NCI-H2081 (cell line): ENCODE measurements around the gene TNNC1.

ENCODE experiments used
- DNase-seq, 2 experiments: peaks; one replicate each; lab custom pipeline; 2025; lab: John Stamatoyannopoulos, UW

TNNC1 gene

GRCh38 chr3:52429779-52430415 lies 23.9 kb downstream of the TNNC1 start:
- no peak for DNase-seq

DNA sequence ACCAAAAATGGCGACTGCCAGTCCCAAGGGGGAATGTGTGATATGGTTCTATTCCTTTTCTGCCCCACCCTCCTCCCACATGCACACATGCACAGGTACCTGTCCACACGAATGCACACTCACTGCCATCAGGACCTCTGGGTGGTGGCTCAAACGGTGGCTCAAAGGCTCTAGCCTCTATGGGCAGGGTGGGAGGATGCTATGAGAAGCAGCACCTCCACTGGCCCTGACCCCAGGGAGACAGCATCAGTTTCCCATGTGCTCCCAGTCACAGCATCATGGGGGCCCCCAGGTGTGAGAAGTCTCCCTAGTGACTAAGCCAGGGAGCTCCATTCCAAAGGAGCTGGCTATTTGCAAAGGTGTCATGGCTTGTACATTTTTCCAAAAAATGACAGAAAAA lies 24.8 kb downstream of the TNNC1 start:
- DNase-seq: no peak

GRCh38 chr3:52428151-52429005 lies 25.5 kb downstream of the TNNC1 start:
- peak; percentile 34 to 36 for DNase-seq

- DNase-seq: no peak
These were observed 30.7 kb downstream of the TNNC1 start for GRCh38 chr3:52423173-52423572.

DNA sequence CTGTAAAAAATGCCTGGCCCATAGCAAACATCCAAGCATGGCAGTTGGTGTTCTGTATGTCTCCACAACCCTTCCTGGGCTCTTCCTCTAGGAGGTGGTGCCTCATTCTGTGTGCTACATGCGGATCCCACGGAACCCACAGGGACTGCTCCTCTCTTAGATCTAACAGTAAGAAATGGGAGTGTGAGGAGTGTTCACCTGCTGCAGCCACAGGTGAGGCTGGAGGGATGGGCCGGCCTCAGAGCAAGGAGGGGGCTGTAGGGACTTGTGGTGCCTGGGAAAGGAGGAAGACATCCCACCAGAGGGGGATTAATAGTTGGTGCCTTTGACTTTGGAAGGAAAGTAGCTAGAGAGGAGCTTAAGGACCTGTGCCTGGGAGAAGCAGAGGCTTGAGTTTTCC lies 31.2 kb downstream of the TNNC1 start:
- DNase-seq: no peak

GRCh38 chr3:52420388-52420787 lies 33.5 kb downstream of the TNNC1 start:
- DNase-seq: no peak

GRCh38 chr3:52415800-52416199 lies 38.0 kb downstream of the TNNC1 start:
- no peak for DNase-seq

GRCh38 chr3:52408466-52408865 lies 45.4 kb downstream of the TNNC1 start:
- no peak for DNase-seq

DNA sequence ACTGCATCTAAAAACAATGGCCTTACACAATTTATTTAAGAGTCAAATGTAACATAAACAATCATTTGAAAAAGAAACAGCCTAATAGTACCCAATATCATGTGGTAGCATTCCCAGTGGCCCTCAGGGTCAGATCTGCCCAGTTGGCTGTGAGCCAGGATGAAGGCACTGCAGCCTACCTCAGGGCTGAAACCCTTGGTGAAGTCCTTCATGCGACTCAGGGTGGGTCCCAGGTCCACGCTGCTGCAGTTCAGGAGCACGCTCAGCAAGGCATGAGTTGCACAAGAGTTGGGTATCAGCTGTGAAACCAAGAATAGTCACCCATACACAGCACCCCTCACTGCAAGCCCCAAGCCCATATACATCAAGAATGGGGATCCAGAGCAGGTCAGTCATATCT lies 46.1 kb downstream of the TNNC1 start:
- no peak for DNase-seq

DNA sequence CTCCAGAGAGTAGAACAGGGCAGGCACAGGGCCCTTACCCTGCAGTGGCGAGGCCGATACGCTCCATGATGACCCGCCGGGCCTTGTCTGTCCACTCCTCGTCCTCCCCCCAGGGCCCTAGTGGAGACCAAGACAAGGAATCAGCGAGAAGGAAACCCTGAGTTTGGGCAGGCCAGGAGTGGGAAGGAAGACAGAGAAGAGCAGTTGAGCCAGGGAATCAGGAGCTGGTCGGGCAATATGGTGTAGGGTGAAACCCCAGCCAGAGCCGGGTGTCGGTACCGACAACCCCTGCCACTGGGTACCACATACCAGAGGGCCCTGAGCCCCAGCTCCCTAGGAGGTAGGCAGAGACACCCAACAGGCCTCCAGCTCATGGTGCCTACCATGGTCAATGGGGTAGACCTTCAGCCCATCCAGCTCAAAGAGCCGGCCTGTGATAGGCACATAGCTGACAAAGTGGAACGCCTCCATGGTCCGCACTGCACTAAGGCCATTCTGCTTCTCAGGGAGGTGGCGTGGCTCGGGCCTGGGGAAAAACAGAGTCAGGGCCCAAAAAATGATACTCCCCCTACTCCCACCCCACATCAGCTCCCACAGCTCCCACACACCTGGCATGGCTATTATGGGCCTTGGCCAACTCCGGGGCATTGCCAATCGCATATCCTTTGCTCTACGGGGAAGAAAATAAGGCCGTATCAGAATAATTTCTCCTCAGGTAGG lies 46.9 kb downstream of the TNNC1 start:
- DNase-seq: no peak

- peak in 1 of 2 experiments; percentile 22 for DNase-seq
These were observed 47.6 kb downstream of the TNNC1 start for GRCh38 chr3:52406231-52406661.

GRCh38 chr3:52405601-52406110 lies 48.2 kb downstream of the TNNC1 start:
- DNase-seq: no peak

GRCh38 chr3:52405066-52405465 lies 48.8 kb downstream of the TNNC1 start:
- DNase-seq: no peak

- no peak for DNase-seq
These were observed 49.5 kb downstream of the TNNC1 start for GRCh38 chr3:52404391-52404790.

DNA sequence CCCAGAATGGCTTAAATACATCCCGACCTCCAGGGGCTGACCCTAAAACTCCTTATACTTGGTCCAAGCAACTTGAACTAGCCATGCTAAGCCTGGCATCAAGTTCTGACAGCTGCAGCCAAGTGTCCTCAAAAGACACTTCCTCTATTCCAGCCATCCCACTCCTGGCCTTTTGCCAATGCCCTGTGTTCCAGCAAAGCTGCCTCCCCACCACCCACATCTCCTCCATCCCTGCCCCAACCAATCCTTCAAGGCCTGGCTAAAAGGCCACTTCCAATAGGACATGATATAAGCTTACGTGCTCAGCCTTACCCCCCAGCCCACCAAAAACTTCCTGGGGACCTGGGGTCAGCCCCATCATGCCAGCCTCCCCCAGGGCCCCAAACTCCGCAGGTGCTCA lies 49.9 kb downstream of the TNNC1 start:
- no peak for DNase-seq

GRCh38 chr3:52403271-52403841 lies 50.5 kb downstream of the TNNC1 start:
- DNase-seq: no peak

GRCh38 chr3:52402706-52403270 lies 51.1 kb downstream of the TNNC1 start:
- no peak for DNase-seq

- no peak for DNase-seq
These were observed 51.7 kb downstream of the TNNC1 start for GRCh38 chr3:52402101-52402521.

- no peak for DNase-seq
These were observed 52.3 kb downstream of the TNNC1 start for GRCh38 chr3:52401551-52401950.
